Stimulated activated CD4-positive, alpha-beta T cell treated with anti-CD3 and anti-CD28 coated beads, Interleukin-15, amount 100 ng/mL, for 24 hours (primary cell): ENCODE data around the gene WBP1L.

Source experiments
- DNase-seq: peaks from one replicate; pipeline ENCODE4 v3.0.0-alpha.2; 2020

Gene WBP1L

GRCh38 chr10:102759497-102760210 is 15.9 kb downstream of the WBP1L start:
- no peak for DNase-seq

- no peak for DNase-seq
Measured at GRCh38 chr10:102761981-102762380, 18.2 kb downstream of the WBP1L start.

GRCh38 chr10:102762401-102763015 is 18.8 kb downstream of the WBP1L start:
- no peak for DNase-seq

- DNase-seq: no peak
Measured at GRCh38 chr10:102763037-102763607, 19.4 kb downstream of the WBP1L start.

GRCh38 chr10:102764470-102765161 is 20.9 kb downstream of the WBP1L start:
- peak; percentile 22 for DNase-seq

GRCh38 chr10:102765336-102765735 is 21.6 kb downstream of the WBP1L start:
- no peak for DNase-seq

GRCh38 chr10:102767428-102768160 is 23.8 kb downstream of the WBP1L start:
- DNase-seq: no peak

GRCh38 chr10:102769375-102770107 is 25.8 kb downstream of the WBP1L start:
- no peak for DNase-seq

- DNase-seq: no peak
Measured at GRCh38 chr10:102770108-102770482, 26.3 kb downstream of the WBP1L start.

GRCh38 chr10:102770792-102771191 is 27.0 kb downstream of the WBP1L start:
- DNase-seq: no peak

- DNase-seq: no peak
Measured at GRCh38 chr10:102773320-102773719, 29.6 kb downstream of the WBP1L start.

- peak; percentile 17 for DNase-seq
Measured at GRCh38 chr10:102773986-102774385, 30.2 kb downstream of the WBP1L start.

- no peak for DNase-seq
Measured at GRCh38 chr10:102775201-102775934, 31.6 kb downstream of the WBP1L start.

- DNase-seq: peak; percentile 27
Measured at GRCh38 chr10:102775935-102776669, 32.4 kb downstream of the WBP1L start.

- peak; percentile 34 for DNase-seq
Measured at GRCh38 chr10:102776779-102777456, 33.2 kb downstream of the WBP1L start.

GRCh38 chr10:102777711-102778453 is 34.1 kb downstream of the WBP1L start:
- no peak for DNase-seq

GRCh38 chr10:102778781-102779180 is 35.0 kb downstream of the WBP1L start:
- no peak for DNase-seq

GRCh38 chr10:102779680-102780526 is 36.2 kb downstream of the WBP1L start:
- DNase-seq: no peak

- DNase-seq: no peak
Measured at GRCh38 chr10:102780527-102780808, 36.7 kb downstream of the WBP1L start.
